Head of caudate nucleus (tissue), 42 donors: ENCODE measurements around the gene ZDHHC11B.
"Not testable (repeated sequence)": the region's sequence is repeated elsewhere in the genome, so short reads cannot be mapped to it uniquely, and the experiment has no call there.

Source experiments
- DNase-seq, 42 donors: peaks; one replicate each; pipeline versions ENCODE4 v3.0.0 to v3.0.0-alpha.2; 2020 to 2021; ENCODE audit warnings: mixed read lengths in 7 of 42
- intact Hi-C: fragments of 100-400 bp; cut with DNase I; formaldehyde crosslinking; loops from one replicate; pipeline ENCODE4 v1.15.0; 2022

Gene ZDHHC11B

GRCh38 chr5:696753-697702, 87.5 kb downstream of the ZDHHC11B start:
- DNase-seq, result peak in 3 of 42 donors; percentile 37 to 53 (median 51)
- intact Hi-C loops, result loop anchor here (10.0 kb wide), 1 partner anchor 88 kb away; the partner anchor contains the start of gene ZDHHC11B

GRCh38 chr5:696191-696590, 88.3 kb downstream of the ZDHHC11B start:
- intact Hi-C loops, result loop anchor here (10.0 kb wide), 1 partner anchor 89 kb away; the partner anchor contains the start of gene ZDHHC11B
- not testable (repeated sequence) for DNase-seq

DNA sequence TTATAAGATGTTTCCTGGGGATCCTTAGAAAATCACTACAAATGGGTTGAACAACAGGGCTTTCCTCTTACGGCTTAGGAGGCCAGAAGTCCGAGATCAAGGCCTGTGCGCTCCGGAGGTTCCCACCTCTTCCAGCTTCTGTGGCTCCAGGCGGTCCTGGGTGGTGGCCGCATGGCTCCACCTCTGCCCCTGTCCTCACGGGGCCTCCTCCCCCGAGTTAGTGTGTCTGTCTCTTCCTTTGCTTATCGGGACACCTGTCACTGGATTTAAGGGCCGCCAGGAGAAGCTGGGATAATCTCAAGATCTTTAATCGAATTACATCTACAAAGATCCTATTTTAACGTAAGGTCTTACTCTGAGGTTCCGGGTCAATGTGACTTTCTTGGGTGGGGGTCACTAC, 89.1 kb downstream of the ZDHHC11B start:
- intact Hi-C loops, result loop anchor here (10.0 kb wide), 1 partner anchor 89 kb away; the partner anchor contains the start of gene ZDHHC11B
- not testable (repeated sequence) for DNase-seq

GRCh38 chr5:694042-694431, 90.5 kb downstream of the ZDHHC11B start:
- DNase-seq, result peak in 5 of 42 donors; percentile 16 to 56 (median 42)
- intact Hi-C loops, result loop anchor here (10.0 kb wide), 1 partner anchor 91 kb away; the partner anchor contains the start of gene ZDHHC11B

DNA sequence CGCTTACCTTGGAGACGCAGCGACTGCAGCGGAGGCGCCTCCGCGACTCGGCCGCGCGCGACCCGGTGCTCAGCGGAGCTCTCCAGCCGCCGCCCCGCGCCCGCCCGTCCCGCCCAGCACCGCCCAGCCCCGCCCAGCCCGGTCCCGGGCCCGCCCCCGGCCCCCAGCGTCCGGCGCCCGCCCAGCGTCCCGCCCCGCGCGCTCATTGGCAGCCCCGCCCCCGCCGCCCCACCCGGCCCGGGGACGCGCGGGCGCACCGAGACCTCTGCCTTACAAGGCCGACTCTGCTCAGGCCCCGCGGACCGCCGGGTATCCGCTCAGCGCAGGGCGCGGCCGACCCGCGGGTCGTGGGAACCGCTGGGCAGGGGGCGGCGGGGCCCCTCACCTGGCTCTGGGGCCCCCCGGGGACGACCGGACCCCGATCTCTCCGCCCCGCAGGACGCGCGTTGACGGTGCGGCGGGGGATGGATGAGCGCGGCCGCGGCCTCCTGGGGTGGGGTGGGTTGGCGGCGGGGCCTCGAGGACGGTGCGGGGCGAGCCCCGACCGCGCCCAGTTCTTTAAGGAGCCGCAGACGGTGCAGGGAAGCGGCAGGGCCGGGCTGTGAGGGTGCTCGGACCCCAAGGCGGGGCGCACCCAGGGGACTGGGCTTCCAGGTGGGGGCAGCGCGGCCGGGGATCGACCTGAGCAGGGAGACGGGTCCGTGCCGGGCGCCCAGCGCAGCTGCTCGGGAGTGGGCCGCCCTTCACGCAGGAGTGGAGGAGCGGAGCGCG, 91.1 kb downstream of the ZDHHC11B start, which contains the start of gene TPPP:
Gene TPPP (minus strand): TSS at position 82 of the 771 bp plus-strand sequence. CDS start 15,292 bp downstream, outside the sequence.
- peak; percentile 73 to 98 (median 94) for DNase-seq
- intact Hi-C loops, result loop anchor here (10.0 kb wide), 1 partner anchor 91 kb away; the partner anchor contains the start of gene ZDHHC11B

- DNase-seq, result peak in 6 of 42 donors; percentile 18 to 50 (median 42)
- intact Hi-C loops, result loop anchor here (10.0 kb wide), 1 partner anchor 92 kb away; the partner anchor contains the start of gene ZDHHC11B
Observed at GRCh38 chr5:692529-693041, 91.9 kb downstream of the ZDHHC11B start.

GRCh38 chr5:691817-692528, 92.6 kb downstream of the ZDHHC11B start:
- DNase-seq, result no peak
- intact Hi-C loops, result loop anchor here (10.0 kb wide), 1 partner anchor 93 kb away; the partner anchor contains the start of gene ZDHHC11B

GRCh38 chr5:691049-691448, 93.5 kb downstream of the ZDHHC11B start:
- intact Hi-C loops, result loop anchor here (10.0 kb wide), 1 partner anchor 94 kb away; the partner anchor contains the start of gene ZDHHC11B
- DNase-seq, result peak in 10 of 42 donors; percentile 2 to 79 (median 58)

GRCh38 chr5:690293-690692, 94.2 kb downstream of the ZDHHC11B start:
- not testable (repeated sequence) for DNase-seq
- intact Hi-C loops, result loop anchor here (10.0 kb wide), 1 partner anchor 95 kb away; the partner anchor contains the start of gene ZDHHC11B

DNA sequence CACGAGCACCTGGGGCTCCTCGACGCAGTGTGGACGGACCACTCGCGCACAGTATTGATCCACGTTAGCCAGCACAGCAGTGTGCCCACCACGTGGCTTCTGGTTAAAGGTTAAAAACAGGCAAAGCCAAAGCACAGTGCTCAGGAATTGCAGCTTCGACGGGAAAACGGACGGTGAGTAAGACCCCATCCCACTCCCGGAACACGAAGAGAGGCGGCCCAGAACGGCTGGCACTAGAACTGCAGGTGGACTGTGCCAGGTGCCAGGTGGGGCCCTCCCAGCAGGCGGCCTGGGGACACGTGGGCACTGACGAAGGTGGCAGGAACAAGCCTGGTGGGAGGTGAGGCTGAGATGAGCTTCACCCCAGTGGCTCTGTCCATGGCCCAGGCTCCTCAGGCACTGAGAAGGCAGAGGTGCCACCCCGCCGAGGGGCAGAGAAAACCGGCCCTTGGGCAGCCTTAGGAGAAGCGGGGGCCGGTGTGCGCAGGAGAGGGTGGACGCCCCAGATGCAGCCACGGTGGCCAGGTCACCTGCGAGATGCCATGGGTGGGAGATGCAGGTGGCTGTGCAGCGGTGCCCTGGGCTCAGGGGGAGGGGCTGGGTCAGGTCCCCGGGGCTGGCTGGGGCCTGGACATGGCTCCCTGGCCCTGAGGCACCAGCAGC, 96.0 kb downstream of the ZDHHC11B start:
- DNase-seq, result peak in 2 of 42 donors; percentile 14 to 35
- intact Hi-C loops, result not testable (repeated sequence)

- intact Hi-C loops, DNase-seq: not testable (repeated sequence)
Observed at GRCh38 chr5:686936-687335, 97.6 kb downstream of the ZDHHC11B start.

DNA sequence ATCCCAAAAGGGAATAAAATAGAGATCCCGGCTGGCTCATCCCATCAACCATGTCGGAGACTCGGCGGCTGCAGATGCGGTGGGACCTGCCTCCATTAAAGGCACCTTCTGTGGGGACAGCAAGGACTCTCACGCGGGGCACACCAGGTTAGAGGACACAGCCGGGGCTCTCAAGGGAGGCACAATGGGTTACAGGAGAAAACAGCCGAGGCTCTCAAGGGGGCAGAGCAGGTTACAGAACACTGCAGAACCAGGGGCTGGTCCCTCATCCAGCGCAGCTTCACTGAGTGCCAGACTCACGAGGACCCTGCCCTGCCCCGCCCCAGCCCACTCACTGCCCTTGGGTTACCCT, 98.4 kb downstream of the ZDHHC11B start:
- DNase-seq, result peak in 1 of 42 donors; percentile 12
- intact Hi-C loops, result not testable (repeated sequence)

DNA sequence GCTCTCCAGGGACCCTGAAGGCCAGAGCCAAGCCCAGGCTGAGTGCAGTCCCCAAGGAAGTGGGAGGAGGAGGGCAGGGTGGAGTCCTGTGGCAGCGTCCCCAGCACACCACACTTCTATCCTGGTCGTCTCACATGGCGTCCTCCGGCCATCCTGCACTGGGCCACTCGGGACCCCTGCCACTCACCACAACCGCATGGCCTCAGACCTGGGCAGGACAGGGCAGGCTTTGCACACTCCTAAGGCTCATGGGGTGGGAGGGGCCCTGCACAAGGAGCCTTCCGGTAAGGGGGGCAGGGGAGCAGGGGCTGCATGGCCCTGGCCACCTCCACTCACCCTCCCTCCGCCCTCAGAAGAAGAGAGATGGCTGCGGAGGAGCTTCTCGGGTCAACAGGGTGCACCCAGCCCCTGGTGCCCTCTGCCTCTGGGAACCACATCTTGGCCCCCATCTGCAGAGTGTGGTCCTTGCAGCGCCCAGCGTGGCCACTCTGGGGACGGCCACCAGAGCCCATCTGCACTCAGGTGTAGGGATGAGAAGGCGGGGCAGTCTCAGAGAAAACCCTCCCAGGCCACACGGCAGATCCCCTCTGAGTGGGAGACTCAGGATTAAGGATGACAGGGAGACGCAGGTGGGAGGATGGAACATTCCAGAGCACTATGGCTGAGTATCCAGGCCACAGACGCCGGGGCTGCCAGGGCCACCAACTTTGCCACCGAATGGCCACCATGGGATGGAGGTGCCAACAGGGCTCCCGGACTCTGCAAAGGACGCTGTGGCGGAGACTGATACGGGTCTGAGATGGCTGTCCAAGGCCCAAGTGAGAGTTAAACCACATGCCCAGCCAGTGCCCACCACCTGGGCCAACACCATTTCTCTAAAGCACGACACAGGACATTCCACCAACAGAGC, 99.0 kb downstream of the ZDHHC11B start:
- peak in 7 of 42 donors; percentile 4 to 32 (median 11) for DNase-seq
- intact Hi-C loops, result no loop called here

DNA sequence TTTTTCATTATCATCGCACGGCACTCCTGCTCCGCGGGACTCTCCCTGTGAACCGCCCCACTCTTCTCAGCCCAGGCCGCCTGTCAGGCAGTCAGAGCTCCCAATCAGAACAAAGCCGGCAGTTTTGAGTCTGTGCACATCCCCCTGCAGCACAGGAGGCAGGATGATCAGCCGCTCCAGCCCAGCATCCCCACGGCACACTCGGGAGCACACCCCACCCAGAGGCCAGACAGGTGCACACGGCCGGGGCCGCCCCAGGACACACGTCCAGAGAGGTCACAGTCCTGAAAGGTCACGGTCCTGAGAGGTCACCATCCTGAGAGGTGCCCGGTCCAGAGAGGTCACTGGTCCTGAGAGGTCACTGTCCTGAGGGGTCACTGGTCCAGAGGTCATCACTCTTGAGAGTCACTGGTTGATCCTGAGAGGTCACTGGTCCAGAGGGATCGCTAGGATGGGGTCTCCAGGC, 99.7 kb downstream of the ZDHHC11B start:
- intact Hi-C loops, result no loop called here

GRCh38 chr5:683551-684481, 100.7 kb downstream of the ZDHHC11B start:
- intact Hi-C loops, result no loop called here
- peak in 15 of 42 donors; percentile 4 to 42 (median 21) for DNase-seq

More for the DNA sequence above, 99.7 kb downstream of the ZDHHC11B start:
- peak in 15 of 42 donors; percentile 7 to 58 (median 30) for DNase-seq
